Gastroesophageal sphincter (tissue), 3 donors: ENCODE results near the gene ARID5B.

ENCODE experiments used
- EP300 ChIP-seq: sonication (generic); formaldehyde crosslinking; IDR thresholded peaks from one replicate; pipeline ENCODE4 v1.6.1; 2017; ENCODE audit warnings: antibody characterized with exemption, mild to moderate bottlenecking
- POLR2A ChIP-seq, 2 donors: fragments of 450-650 bp; IDR thresholded peaks; one replicate each; pipeline ENCODE4 v1.6.1; 2017; ENCODE audit warnings: antibody characterized with exemption in 2 of 2, mild to moderate bottlenecking in 2 of 2, moderate library complexity in 1 of 2
- POLR2AphosphoS5 ChIP-seq: sonication (generic); formaldehyde crosslinking; IDR thresholded peaks from one replicate; pipeline ENCODE4 v1.6.1; 2017; ENCODE audit warnings: antibody characterized with exemption
- TF ChIP-seq, protein P1 (sequence below), 4 experiments: fragments of 200-600 bp in 2 of 4; fragments of 450-650 bp in 2 of 4; sonication (generic) in 1 of 4; IDR thresholded peaks; one replicate each; pipeline ENCODE4 v1.5.1; 2017 to 2019; ENCODE audit warnings: antibody characterized with exemption in 4 of 4, mild to moderate bottlenecking in 2 of 4, moderate library complexity in 2 of 4

DNA sequence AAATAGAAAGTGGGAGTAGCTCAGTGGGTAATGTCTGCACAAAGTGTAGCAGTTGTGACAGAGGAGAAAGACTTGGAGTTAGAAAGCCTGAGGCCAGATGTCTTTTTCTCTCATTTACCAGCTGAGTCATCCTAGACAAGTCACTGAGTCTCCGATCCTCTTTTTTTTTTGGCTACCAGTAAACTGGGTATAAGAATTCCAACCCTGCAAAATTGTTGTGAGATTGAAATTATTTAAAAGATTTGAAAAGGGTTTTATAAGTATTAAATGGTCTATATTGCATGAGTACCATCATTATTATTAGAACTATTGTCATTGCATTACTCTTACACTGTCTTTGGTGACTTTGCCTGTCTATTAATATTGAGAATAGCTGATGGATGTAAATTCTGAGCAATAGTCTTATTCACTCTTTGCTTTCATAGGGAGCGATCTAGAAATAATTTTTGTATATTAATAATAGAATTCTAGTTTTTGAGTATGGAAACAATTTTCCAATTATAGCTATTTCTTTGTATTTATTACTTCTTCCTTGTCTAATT is 74.0 kb downstream of the ARID5B start:
- TF ChIP-seq, protein P1, sequence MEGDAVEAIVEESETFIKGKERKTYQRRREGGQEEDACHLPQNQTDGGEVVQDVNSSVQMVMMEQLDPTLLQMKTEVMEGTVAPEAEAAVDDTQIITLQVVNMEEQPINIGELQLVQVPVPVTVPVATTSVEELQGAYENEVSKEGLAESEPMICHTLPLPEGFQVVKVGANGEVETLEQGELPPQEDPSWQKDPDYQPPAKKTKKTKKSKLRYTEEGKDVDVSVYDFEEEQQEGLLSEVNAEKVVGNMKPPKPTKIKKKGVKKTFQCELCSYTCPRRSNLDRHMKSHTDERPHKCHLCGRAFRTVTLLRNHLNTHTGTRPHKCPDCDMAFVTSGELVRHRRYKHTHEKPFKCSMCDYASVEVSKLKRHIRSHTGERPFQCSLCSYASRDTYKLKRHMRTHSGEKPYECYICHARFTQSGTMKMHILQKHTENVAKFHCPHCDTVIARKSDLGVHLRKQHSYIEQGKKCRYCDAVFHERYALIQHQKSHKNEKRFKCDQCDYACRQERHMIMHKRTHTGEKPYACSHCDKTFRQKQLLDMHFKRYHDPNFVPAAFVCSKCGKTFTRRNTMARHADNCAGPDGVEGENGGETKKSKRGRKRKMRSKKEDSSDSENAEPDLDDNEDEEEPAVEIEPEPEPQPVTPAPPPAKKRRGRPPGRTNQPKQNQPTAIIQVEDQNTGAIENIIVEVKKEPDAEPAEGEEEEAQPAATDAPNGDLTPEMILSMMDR (IDR thresholded peaks at IDR 0.05), result no peak
- TF ChIP-seq POLR2A (IDR thresholded peaks at IDR 0.05), result no peak
- TF ChIP-seq EP300, result no peak
- TF ChIP-seq POLR2AphosphoS5, result no peak
